B cell (primary cell): ENCODE results near the gene MAD1L1. TPM values are rescaled to one million over a fixed set of nuclear protein-coding genes. Genes with fewer than 3 reads are reported as not detected.

Source experiments
- ATAC-seq: fragments of 200-7000 bp; cut with Tn5 transposase; one replicate; pipeline ENCODE4 v1.10.0; 2021; ENCODE audit warnings: low read depth, mild to moderate bottlenecking, moderate number of reproducible peaks, moderate library complexity
- CTCF ChIA-PET: fragments of 350-600 bp; sonication (Branson Sonifier 250); formaldehyde crosslinking; loops from one replicate; lab custom pipeline; 2021; ENCODE audit warnings: antibody characterized with exemption, inconsistent platforms; lab: Charles Lee
- POLR2A ChIA-PET: fragments of 350-600 bp; sonication (Branson Sonifier 250); formaldehyde crosslinking; loops from one replicate; lab custom pipeline; 2021; ENCODE audit warnings: antibody characterized with exemption; lab: Charles Lee
- DNase-seq: peaks from one replicate; pipeline ENCODE4 v3.0.0; 2013
- H2AFZ ChIP-seq: 2 replicates; pipeline ENCODE4 v1.6.1; 2012; ENCODE audit warnings: mild to moderate bottlenecking, low read depth, low read length; ENCODE audit not compliant: insufficient read depth, poor library complexity, severe bottlenecking
- H3K27ac ChIP-seq, 2 donors: 1 replicate in 1 of 2; 2 replicates in 1 of 2; pipeline ENCODE4 v1.5.1; 2012 to 2013; ENCODE audit warnings: low read length in 2 of 2, mild to moderate bottlenecking in 2 of 2, moderate library complexity in 1 of 2
- H3K27me3 ChIP-seq, 4 experiments: fragments of 200-600 bp in 1 of 4; sonication (generic) in 1 of 4; replicated peaks in 1 of 4; 1 replicate in 2 of 4; 2 replicates in 2 of 4; pipeline versions ENCODE4 v1.6.1 to v1.7.0; 2013 to 2016; ENCODE audit warnings: low read length in 3 of 4, mild to moderate bottlenecking in 2 of 4, mixed read lengths in 1 of 4, moderate library complexity in 1 of 4; ENCODE audit not compliant: insufficient read depth in 4 of 4, control insufficient read depth in 3 of 4; ENCODE audit errors: control extremely low read depth in 1 of 4
- H3K36me3 ChIP-seq, 2 experiments: replicated peaks in 1 of 2; 1 replicate in 1 of 2; 2 replicates in 1 of 2; pipeline versions ENCODE4 v1.6.1 to v1.7.1; 2013; ENCODE audit warnings: low read length in 1 of 2; ENCODE audit not compliant: insufficient read depth in 2 of 2, control insufficient read depth in 1 of 2; ENCODE audit errors: control extremely low read depth in 1 of 2, extremely low read depth in 1 of 2
- H3K4me1 ChIP-seq, 2 donors: fragments of 200-600 bp in 1 of 2; sonication (generic) in 1 of 2; 1 replicate in 1 of 2; 2 replicates in 1 of 2; pipeline versions ENCODE4 v1.5.1 to v1.6.1; 2013 to 2017; ENCODE audit warnings: low read length in 2 of 2; ENCODE audit not compliant: control insufficient read depth in 2 of 2, insufficient read depth in 2 of 2
- H3K4me2 ChIP-seq: replicated peaks from 2 replicates; pipeline ENCODE3; 2012; ENCODE audit warnings: mild to moderate bottlenecking, low read depth, low read length; ENCODE audit not compliant: poor library complexity, severe bottlenecking
- H3K4me3 ChIP-seq, 5 experiments: fragments of 200-600 bp in 1 of 5; sonication (generic) in 1 of 5; 1 replicate in 3 of 5; 2 replicates in 2 of 5; pipeline versions ENCODE4 v1.5.1 to v1.7.0; 2011 to 2016; ENCODE audit warnings: low read length in 4 of 5, mild to moderate bottlenecking in 4 of 5, low read depth in 2 of 5, control low read depth in 1 of 5, moderate library complexity in 1 of 5; ENCODE audit not compliant: insufficient read depth in 1 of 5; ENCODE audit errors: control extremely low read depth in 1 of 5, extremely low read depth in 1 of 5
- H3K79me2 ChIP-seq: fragments of 200-600 bp; sonication (generic); one replicate; pipeline ENCODE4 v1.6.0; 2016; ENCODE audit warnings: low read length; ENCODE audit not compliant: control insufficient read depth, insufficient read depth
- H3K9ac ChIP-seq: fragments of 200-600 bp; sonication (generic); 2 replicates; pipeline ENCODE4 v1.6.1; 2017; ENCODE audit warnings: mild to moderate bottlenecking, low read length, moderate library complexity
- H3K9me3 ChIP-seq, 3 donors: one replicate each; pipeline versions ENCODE4 v1.6.1 to v1.7.1; 2013; ENCODE audit warnings: low read length in 2 of 3; ENCODE audit not compliant: control insufficient read depth in 2 of 3, insufficient read depth in 1 of 3; ENCODE audit errors: control extremely low read depth in 1 of 3
- H4K20me1 ChIP-seq: 2 replicates; pipeline ENCODE4 v1.6.0; 2012; ENCODE audit warnings: mild to moderate bottlenecking, low read length; ENCODE audit not compliant: insufficient read depth, control insufficient read depth, poor library complexity, severe bottlenecking
- H3K27ac Mint-ChIP-seq: one replicate; pipeline ENCODE4 v1.8.0; 2021; ENCODE audit warnings: mixed read lengths
- H3K27me3 Mint-ChIP-seq: one replicate; pipeline ENCODE4 v1.8.0; 2021; ENCODE audit warnings: mixed read lengths
- H3K4me1 Mint-ChIP-seq: one replicate; pipeline ENCODE4 v1.8.0; 2021; ENCODE audit warnings: mixed read lengths
- H3K4me3 Mint-ChIP-seq: one replicate; pipeline ENCODE4 v1.8.0; 2021; ENCODE audit warnings: mixed read lengths
- H3K9me3 Mint-ChIP-seq: one replicate; pipeline ENCODE4 v1.8.0; 2022; ENCODE audit warnings: mixed read lengths; ENCODE audit not compliant: insufficient read depth
- EZH2 ChIP-seq: IDR thresholded peaks from 2 replicates; pipeline ENCODE4 v1.6.1; 2012; ENCODE audit warnings: borderline replicate concordance, low read depth, mild to moderate bottlenecking, moderate library complexity, low read length; ENCODE audit not compliant: insufficient read depth, poor library complexity, severe bottlenecking
- WGBS: methylation state at CpG from one replicate; pipeline ENCODE4 v1.1.5; 2013; ENCODE audit warnings: missing lambda C conversion rate; ENCODE audit not compliant: insufficient coverage; 5-methylcytosine and 5-hydroxymethylcytosine counted together
- intact Hi-C: fragments of 100-400 bp; cut with micrococcal nuclease; formaldehyde crosslinking; loops from one replicate; pipeline ENCODE4 v1.10.0; 2022
- polyA plus RNA-seq: library from polyadenylated mRNA; depleted of rRNA; stranded (reverse); fragments of >200 nt; gene quantifications from 2 replicates; pipeline ENCODE4 v1.2.3, GENCODE V29; 2012
- total RNA-seq, 2 donors: library from RNA; stranded (reverse); fragments of 120-200 nt in 1 of 2; gene quantifications; 1 replicate in 1 of 2; 2 replicates in 1 of 2; pipeline versions ENCODE4 v1.2.3 to v1.2.4, GENCODE V29; 2013 to 2022
- TF ChIP-seq, protein P1 (sequence below): fragments of 200-600 bp; IDR thresholded peaks from one replicate; pipeline ENCODE4 v1.8.0; 2022; ENCODE audit warnings: antibody characterized with exemption, mild to moderate bottlenecking

MAD1L1 gene
- total and polyA plus RNA-seq, 2 donors (not counting 1 experiment from before 2014, with no cell fraction given): 86.7 to 110 TPM

DNA sequence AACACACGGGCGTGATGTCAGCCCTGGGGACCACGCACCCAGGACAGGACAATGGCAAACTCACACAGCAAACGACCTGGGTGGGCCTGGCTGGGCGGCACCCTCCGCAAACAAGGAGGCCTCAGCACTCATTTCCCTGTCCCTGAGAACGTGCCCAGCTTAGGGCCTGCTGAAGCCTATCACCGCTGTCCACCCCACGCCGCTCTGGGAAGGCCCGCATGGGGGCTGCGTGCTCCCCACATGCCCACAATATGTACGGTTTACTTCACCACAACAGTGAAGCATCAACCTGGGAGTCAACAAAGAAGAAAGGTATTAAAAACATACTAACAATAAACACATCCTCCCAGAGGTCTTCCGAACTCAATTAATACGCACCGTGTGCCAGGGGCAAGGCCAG, 12.2 kb downstream of the MAD1L1 start:
- Mint-ChIP-seq H3K4me1 (no peaks in the 10 kb centered on the region), H3K4me3 (no peak overlapping the region), H3K27me3 (no peaks in the 10 kb centered on the region), H3K9me3 (no peaks in the 10 kb centered on the region), H3K27ac (no peak overlapping the region)
- TF ChIP-seq EZH2: no peak
- TF ChIP-seq, protein P1, sequence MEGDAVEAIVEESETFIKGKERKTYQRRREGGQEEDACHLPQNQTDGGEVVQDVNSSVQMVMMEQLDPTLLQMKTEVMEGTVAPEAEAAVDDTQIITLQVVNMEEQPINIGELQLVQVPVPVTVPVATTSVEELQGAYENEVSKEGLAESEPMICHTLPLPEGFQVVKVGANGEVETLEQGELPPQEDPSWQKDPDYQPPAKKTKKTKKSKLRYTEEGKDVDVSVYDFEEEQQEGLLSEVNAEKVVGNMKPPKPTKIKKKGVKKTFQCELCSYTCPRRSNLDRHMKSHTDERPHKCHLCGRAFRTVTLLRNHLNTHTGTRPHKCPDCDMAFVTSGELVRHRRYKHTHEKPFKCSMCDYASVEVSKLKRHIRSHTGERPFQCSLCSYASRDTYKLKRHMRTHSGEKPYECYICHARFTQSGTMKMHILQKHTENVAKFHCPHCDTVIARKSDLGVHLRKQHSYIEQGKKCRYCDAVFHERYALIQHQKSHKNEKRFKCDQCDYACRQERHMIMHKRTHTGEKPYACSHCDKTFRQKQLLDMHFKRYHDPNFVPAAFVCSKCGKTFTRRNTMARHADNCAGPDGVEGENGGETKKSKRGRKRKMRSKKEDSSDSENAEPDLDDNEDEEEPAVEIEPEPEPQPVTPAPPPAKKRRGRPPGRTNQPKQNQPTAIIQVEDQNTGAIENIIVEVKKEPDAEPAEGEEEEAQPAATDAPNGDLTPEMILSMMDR: no peak
- peaks cover 4% of the 10 kb centered on the region for H4K20me1 ChIP-seq
- H3K27ac ChIP-seq: no peak overlapping the region
- H3K79me2 ChIP-seq: peaks cover 34% of the 10 kb centered on the region
- ATAC-seq: no peak
- 97% methylated on average over 16 of the region's 16 CpGs for WGBS
- no peak overlapping the region for H2AFZ ChIP-seq
- peaks cover 0 to 76% of the 10 kb centered on the region in 2 experiments for H3K36me3 ChIP-seq
- no peaks in the 10 kb centered on the region for H3K4me1 ChIP-seq
- POLR2A ChIA-PET: no interaction called here
- no peak overlapping the region for H3K4me3 ChIP-seq
- H3K4me2 ChIP-seq: no peak overlapping the region
- no peaks in the 10 kb centered on the region for H3K27me3 ChIP-seq
- no peak for DNase-seq
- no peak overlapping the region for H3K9ac ChIP-seq
- intact Hi-C loops: no loop called here
- no peaks in the 10 kb centered on the region for H3K9me3 ChIP-seq
- CTCF ChIA-PET: no interaction called here

DNA sequence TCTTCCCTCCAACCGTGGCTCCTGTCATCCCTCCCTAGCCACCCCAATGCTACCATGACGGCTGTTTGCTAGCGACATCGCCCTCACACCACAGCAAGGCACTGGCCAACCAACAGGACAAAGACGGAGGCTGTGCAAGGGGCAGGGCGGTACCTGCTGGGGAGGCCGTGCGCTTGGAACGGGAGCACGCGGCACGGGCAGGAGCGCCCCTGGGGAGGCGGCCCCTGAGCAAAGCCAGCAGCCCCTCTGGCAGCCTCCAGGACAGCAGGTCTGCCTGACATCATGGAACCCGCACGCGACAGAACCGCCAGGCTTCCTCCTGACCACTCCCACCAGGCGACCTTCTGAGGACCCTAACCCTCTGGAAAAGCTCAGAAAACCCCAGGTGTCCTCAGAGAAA, 12.7 kb downstream of the MAD1L1 start:
- POLR2A ChIA-PET: no interaction called here
- Histone ChIP-seq H3K9ac (no peak overlapping the region), H2AFZ (no peak overlapping the region), H3K4me3 (no peak overlapping the region), H3K4me2 (no peak overlapping the region), H3K9me3 (no peaks in the 10 kb centered on the region), H3K79me2 (peaks cover 29% of the 10 kb centered on the region), H3K36me3 (peaks cover 0 to 74% of the 10 kb centered on the region in 2 experiments), H3K27ac (no peak overlapping the region), H3K27me3 (no peaks in the 10 kb centered on the region), H3K4me1 (no peaks in the 10 kb centered on the region), H4K20me1 (no peaks in the 10 kb centered on the region)
- no peaks in the 10 kb centered on the region for H3K27me3 Mint-ChIP-seq
- 98% methylated on average over 16 of the region's 19 CpGs for WGBS
- intact Hi-C loops: no loop called here
- no peak overlapping the region for H3K27ac Mint-ChIP-seq
- no peak overlapping the region for H3K4me3 Mint-ChIP-seq
- no peaks in the 10 kb centered on the region for H3K4me1 Mint-ChIP-seq
- no peak for TF ChIP-seq EZH2
- TF ChIP-seq, protein P1: no peak
- H3K9me3 Mint-ChIP-seq: no peaks in the 10 kb centered on the region
- ATAC-seq: no peak
- CTCF ChIA-PET: no interaction called here
- no peak for DNase-seq
